PC-3 (cell line): ENCODE results near the gene DNAH1.

Experiments
- EZH2 ChIP-seq: fragments of 300-600 bp; sonication (generic); IDR thresholded peaks from one replicate; pipeline ENCODE4 v1.6.1; 2017; ENCODE audit warnings: antibody characterized with exemption, mild to moderate bottlenecking, low read length; ENCODE audit not compliant: unreplicated experiment
- EZH2phosphoT487 ChIP-seq: fragments of 300-600 bp; sonication (generic); IDR thresholded peaks from 2 replicates; pipeline ENCODE4 v1.6.1; 2018; ENCODE audit warnings: mild to moderate bottlenecking, antibody characterized with exemption, low read length, borderline replicate concordance
- TF ChIP-seq, protein P1 (sequence below): fragments of 300-600 bp; sonication (generic); conservative IDR thresholded peaks from 2 replicates; pipeline ENCODE4 v1.5.1; 2017; ENCODE audit warnings: antibody characterized with exemption, low read depth, mild to moderate bottlenecking, low read length

DNA sequence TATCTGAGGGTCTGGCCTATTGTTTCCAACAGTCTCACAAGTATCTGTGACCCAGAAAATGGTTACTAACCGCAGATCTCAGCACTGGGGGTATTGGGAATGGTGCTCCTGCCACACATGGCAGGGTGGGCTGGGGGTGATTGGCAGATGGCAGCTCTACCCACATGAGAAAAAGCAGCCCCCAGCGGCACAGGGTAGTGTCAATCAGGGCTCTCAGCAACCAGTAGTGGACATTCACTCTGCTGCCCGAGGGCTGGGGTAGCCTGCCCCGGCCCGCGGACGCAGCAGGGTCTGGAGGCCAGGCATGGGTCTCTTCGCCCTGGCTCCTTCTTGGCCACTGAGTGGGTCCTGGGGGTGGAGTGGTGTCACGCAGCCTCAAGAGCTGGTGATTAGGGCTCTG, 8.6 kb downstream of the DNAH1 start:
- TF ChIP-seq, protein P1, sequence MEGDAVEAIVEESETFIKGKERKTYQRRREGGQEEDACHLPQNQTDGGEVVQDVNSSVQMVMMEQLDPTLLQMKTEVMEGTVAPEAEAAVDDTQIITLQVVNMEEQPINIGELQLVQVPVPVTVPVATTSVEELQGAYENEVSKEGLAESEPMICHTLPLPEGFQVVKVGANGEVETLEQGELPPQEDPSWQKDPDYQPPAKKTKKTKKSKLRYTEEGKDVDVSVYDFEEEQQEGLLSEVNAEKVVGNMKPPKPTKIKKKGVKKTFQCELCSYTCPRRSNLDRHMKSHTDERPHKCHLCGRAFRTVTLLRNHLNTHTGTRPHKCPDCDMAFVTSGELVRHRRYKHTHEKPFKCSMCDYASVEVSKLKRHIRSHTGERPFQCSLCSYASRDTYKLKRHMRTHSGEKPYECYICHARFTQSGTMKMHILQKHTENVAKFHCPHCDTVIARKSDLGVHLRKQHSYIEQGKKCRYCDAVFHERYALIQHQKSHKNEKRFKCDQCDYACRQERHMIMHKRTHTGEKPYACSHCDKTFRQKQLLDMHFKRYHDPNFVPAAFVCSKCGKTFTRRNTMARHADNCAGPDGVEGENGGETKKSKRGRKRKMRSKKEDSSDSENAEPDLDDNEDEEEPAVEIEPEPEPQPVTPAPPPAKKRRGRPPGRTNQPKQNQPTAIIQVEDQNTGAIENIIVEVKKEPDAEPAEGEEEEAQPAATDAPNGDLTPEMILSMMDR, result no peak
- no peak for TF ChIP-seq EZH2phosphoT487
- no peak for TF ChIP-seq EZH2
